NCI-H460 (cell line): ENCODE data around the gene SNAPIN. TPM values are rescaled to one million over a fixed set of nuclear protein-coding genes. Genes with fewer than 3 reads are reported as not detected.
A peak's percentile ranks its signal among the peaks of the same experiment; 100 is the strongest.

Experiments used
- DNase-seq: peaks from one replicate; pipeline ENCODE4 v3.0.0-alpha.2; 2016; ENCODE audit warnings: low read depth; ENCODE audit errors: extremely low read depth
- polyA plus RNA-seq: library from polyadenylated mRNA; depleted of rRNA; stranded (reverse); fragments of >200 nt; gene quantifications from 2 replicates; pipeline ENCODE4 v1.2.3, GENCODE V29; 2014; cell fraction: nucleus; rRNA removed
- total RNA-seq: library from RNA; depleted of rRNA; stranded (reverse); fragments of >200 nt; shearing (Covaris generic); gene quantifications from 2 replicates; pipeline ENCODE4 v1.2.3, GENCODE V29; 2014; rRNA removed

Gene SNAPIN
- total RNA-seq: 72.9 and 80.0 TPM in 2 replicates
- 50.5 and 73.8 TPM in 2 replicates for polyA plus RNA-seq

DNA sequence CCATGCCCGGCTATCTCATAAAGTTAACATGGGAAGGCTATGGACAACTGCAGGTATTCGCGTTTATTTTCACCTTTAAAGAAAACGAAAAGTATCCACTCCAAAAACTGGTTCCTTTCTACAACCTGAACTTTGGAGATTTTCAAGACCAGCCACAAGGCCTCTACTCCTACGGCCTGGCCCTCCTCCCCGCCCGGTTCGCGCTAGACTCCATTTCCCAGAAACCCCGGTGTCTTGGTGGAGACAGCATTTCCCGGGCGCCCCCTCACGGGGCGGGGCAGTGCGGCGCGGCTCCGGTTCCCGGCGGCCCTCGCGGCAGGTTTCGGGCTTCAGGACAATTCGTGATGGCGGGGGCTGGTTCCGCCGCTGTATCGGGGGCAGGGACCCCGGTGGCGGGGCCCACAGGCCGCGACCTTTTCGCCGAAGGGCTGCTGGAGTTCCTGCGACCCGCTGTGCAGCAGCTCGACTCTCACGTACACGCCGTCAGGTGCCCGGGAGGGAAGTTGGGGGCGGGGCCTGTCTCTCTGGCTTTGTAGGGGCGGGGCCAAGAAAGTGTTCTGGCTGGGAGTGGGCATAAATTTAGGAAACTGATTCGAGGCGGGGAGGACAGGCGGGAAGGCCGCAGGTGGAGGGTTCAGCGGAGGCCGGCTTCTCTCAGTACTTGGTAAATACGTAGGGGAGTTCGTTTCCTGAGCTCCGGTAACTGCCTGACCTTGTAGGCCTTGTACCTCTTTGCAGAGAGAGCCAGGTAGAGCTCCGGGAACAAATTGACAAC lies at the start of gene SNAPIN:
SNAPIN (plus strand) TSS at position 304 of the 775 bp plus-strand sequence; CDS start at position 345, 41 bp downstream.
- peak; percentile 89 for DNase-seq

DNA sequence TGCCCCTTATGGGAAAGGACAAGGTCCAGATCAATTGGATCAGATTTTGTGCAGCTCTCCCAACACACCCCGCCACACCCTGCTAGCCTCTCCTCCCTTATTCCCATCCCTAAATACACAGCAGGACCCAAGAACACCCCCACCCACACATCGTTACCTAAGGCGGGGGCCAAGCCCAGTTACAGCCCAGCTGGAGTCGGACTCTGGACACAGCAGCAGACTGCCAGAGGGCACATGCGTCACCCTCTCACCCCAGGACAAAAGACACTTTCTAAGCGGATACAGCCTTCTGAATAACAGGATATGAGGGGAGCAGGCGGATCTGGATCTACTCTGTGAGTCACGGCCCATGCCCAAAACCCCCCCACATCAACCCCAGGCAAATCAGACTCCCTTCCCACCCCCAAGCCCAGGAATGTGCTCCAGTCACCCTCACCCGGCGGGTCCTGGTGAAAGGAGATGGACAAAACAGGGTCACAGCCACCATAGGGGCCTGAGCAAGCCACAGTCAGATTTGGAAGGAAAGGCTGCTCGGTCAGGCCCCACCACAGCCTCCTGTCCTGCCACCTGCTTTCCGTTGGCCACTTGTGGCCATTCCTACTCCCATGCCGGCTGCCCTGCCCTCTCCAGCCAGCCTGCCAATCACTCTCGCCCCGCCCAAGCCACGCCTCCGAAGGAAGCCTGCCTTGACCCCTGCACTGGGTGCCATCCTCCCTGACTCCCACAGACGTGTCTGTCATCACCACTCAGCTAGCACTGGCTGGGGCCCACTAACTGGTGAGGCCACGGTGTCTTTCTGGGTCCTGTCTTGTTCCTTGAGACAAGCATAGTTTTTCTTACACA lies 49.5 kb upstream of the SNAPIN start:
- peak; percentile 95 for DNase-seq

DNA sequence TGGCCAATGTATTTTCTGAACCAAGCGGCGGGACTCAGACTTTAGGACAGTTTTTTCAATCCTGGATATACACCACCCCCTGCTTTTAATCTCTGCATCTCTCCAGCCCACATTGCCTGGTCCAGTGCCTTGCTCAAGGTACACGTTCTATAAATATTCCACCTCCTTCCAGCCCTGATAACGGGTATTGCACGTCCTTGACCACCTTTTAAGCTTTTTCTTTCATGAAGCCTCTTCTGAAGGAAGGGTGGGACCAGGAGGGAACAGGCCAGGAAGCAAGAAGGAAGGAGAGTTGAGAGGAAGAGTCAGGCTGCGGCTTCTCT lies 49.0 kb upstream of the SNAPIN start:
- DNase-seq: no peak

- no peak for DNase-seq
These were observed 48.2 kb upstream of the SNAPIN start for GRCh38 chr1:153610334-153610733.

DNA sequence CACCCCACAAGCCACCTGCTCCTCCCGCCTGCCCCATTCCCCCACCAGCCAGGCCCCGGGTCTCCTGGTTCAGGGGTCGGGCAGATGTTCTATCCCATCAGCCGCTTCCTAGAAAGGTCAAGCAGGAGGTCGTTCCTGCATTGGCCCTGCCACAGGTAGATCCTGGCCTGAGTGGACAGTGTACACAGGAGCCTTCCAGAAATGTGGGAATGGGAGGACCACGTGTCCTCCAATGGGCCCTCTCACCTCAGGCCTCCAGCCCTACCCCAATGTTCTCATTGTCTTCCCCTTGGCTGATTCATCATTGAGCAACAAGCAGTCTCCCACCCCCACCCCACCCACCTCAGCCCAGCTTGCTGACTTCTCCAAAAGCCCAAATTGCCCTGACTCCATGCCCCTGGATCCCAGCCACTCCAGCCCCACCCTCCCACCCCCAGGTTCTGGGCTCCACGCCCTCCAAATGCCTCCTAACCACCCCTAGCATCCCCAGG lies 47.6 kb upstream of the SNAPIN start:
- no peak for DNase-seq

DNA sequence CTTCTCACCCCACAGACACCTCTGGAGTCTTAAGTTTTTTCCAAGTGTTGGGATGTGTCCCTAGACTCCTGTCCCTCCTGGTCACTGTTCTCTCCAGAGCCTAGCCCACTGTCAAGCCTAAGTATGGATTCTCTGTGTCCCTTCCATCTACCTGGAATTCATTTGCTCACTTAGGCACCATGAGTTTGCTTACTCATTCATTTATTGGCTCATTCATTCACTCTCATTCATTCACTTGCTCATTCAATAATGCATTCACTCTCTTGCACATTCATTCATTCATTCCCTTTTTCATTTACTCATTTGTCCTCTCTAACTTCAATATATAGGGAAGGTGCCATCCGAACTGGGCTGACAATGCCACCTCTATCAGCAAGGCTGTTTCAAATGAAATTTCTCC lies 47.1 kb upstream of the SNAPIN start:
- no peak for DNase-seq

DNA sequence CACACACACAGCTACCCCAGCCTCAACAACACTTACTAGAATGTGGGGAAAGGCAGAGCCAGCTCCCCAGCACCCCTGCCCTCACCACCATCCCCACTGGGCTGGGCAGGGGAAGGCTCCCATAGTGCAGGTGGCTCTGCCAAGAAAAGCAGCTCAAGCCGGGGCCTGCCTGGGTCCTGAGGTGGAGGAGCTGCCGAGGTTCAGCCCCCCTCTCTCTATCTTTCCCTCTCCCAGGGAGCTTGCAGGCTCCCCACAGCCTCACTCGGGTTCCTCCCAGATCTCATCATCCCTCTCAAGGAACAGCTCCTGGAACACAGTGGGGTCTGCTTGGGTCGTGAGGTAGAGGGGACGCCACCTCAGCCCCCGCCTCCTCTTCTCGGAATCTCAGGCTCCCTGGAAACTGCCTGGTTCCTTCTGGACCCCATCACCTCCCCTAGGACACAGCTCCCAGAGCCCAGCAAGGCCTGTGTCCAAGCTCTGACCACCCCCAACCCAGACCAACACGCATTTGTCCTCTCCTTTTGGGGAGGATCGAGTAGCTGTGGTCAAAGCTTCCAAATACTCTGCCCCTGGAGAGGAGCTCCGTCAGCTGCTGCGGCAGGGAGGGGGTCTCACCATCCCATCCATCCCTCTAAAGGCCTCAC lies 46.3 kb upstream of the SNAPIN start:
- DNase-seq: no peak

DNA sequence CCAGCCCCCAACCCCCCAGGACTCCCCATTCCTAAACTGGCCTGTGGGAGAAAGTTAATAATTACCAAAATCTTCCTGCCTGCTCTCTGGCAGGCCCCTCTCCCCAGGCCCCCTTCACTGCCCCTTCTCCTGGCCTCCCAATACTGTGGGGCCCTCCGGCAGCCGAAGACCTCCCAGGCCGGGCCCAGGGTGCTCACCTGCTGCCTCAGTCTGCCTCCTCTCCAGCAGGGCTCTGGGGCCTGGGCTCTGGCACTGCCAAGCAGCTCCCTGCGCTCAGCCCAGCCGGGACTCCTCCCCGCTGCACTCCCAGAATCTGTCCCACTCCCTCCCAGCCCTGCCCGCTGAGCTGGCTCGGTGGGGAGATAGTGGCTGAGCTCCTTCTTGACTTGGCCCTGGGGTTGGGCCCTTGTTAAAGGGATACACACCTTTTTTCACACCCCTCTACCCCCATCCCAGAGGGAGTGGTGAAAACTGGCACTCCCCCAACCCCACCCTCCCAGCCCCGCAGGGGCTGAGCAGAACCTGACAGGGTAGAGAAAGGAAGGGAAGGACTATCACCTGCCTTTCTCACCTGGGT lies 45.7 kb upstream of the SNAPIN start, which contains the start of gene S100A16:
S100A16 (minus strand) TSS at position 383 of the 577 bp plus-strand sequence. CDS start 4,986 bp downstream, outside the sequence.
- DNase-seq: no peak

DNA sequence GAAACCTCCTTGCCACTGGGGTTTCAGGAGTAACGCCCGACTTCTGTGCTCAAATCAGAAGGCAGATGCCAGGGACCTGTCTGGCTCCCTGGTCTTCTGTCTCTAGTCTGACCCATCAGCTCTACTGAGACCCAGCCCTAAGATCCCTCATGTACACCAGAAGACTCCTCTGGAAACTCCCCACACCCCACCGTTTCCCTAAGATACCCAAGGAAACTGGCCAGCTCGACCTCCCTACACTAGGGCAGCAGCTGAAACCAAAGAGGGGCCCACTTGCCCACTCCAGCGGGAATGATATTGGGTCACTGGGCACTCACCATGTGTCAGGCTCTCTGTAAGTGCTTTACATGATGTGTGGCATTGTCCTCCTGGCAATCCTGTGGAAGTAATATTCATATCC lies 45.1 kb upstream of the SNAPIN start:
- DNase-seq: no peak

DNA sequence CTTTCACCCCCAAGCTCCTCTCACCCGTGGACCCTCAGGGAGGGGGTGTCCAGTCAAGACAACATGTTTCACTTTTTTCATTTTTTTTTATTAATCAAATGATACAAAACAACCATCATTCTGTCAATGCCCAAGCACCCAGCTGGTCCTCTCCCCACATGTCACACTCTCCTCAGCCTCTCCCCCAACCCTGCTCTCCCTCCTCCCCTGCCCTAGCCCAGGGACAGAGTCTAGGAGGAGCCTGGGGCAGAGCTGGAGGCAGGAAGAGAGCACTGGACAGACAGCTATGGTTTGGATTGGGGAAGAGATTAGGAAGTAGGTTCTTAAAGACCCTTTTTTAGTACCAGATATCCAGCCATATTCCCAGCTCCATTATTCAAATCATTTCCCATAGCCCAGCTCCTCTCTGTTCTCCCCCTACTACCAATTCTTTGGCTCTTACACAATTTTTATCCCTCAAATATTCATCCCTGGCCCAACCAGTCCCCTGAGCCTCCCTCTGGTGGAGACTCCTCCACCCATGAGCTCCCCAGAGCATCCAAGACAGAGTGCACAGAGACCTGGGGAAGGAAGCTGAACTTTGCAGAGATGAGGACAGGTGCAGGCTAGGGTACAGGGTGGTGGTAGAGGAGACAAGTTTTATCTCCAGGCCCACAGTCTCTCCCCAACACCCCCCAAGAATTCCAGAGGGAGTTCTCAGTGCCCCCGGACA lies 44.2 kb upstream of the SNAPIN start:
- no peak for DNase-seq

GRCh38 chr1:153614906-153615305 lies 43.6 kb upstream of the SNAPIN start:
- DNase-seq: no peak

GRCh38 chr1:153615406-153615805 lies 43.1 kb upstream of the SNAPIN start:
- DNase-seq: no peak

DNA sequence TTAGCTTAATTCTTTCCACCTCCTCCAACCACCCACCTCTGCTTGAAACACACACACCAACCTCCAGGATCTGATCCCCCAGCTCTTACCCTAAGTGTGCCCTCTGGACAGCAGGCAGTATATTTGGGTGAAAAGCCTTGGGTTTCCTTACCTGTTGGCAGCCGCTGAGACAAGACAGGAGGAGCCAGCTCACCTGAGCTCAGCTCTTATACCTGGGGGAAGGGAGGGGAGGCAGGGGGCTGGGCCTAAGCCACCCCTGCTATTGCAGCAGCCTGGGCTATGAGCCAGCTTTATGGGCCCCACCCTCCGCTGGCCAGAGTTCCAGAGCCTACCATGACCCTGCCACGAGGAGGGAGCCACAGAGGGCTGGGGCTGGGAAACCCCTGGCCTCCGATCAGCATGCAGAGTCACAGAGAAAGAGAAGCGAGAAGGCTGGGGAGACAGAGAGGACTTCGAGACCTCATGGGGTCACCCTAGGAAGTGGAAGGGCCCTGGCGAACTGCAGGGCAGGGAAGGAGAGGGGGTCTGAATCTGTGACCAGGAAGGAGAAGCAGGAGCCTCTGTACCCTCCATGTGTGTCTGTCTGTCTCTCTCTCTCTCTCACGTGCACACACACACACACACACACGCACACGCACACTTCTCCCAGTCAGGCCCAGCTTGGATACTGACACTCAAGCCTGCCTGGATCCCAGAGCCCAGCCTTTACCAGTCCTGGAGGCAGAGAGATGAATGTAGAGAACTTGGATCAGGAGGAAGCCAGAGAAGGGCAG lies 42.2 kb upstream of the SNAPIN start, which contains the start of gene S100A14:
S100A14 (minus strand) TSS at position 182 of the 773 bp plus-strand sequence. CDS start 467 bp downstream, outside the sequence.
- DNase-seq: no peak

- no peak for DNase-seq
These were observed 41.6 kb upstream of the SNAPIN start for GRCh38 chr1:153616917-153617311.

- peak; percentile 77 for DNase-seq
These were observed 40.8 kb upstream of the SNAPIN start for GRCh38 chr1:153617663-153618062.

DNA sequence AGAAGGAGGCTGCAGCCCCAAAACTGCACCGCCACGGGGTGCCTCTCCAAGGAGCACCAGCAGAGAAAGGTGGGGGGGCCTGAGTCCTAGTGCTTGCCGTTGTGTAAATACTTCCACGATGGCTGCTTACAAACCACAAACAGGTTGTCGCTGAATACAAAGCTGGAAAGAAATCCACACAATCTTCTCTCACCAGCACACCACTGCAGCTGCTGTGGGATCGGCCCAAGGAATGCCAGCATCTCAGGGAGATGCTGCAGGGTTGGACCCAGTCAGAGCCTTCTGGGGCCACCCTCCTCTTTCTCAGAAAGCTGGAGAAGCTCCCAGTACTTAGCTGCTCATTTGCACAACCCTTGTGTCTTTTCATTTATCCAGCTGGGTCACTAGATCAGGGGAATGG lies 39.3 kb upstream of the SNAPIN start:
- DNase-seq: no peak

DNA sequence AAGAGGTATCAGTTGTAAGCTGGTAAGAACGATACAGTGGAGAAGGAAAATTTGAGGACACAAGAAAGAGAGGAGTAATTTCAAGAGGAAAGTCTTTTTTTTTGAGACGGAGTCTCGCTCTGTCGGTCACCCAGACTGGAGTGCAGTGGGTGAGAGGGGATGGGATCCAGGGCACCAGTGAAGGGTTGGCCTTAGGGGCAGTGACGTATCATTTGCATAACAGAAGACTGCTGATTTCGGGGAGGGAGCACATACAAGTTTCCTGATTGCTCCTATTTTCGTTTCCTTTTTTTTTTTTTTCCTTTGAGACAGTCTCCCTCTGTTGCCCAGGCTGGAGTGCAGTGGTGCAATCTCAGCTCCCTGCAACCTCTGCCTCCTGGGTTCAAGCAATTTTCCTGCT lies 35.4 kb upstream of the SNAPIN start:
- DNase-seq: no peak

- no peak for DNase-seq
These were observed 33.4 kb upstream of the SNAPIN start for GRCh38 chr1:153624965-153625611.

DNA sequence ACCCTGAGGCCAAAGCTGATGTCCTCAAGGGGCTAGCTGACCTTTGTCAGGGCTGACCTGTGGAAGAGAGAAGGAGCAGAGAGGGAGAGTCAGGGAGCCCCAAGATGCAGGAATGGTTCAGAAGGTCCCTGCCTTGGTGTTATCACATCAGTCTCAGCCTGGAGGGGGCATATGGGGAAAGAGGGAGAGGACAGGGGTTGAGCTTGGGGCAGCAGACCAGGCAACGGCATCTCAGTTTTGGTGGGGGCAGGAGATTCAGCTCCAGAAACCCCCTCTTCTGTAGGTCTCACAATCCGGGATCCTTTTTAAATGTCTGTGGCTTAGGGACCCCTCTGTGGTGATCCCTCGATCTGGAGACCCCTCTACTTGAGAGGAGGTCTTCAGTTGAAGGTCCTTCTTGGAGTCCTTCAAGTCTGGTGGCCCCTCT lies 32.0 kb upstream of the SNAPIN start:
- no peak for DNase-seq
